Psoas muscle (tissue), 8 donors: ENCODE data around the gene AVPI1. TPM values are rescaled to one million over a fixed set of nuclear protein-coding genes. Genes with fewer than 3 reads are reported as not detected.

Source experiments
- ATAC-seq, 4 donors: fragments of 200-7000 bp; cut with Tn5 transposase; one replicate each; pipeline ENCODE4 v1.9.1; 2020; ENCODE audit warnings: moderate library complexity in 3 of 4, mild to moderate bottlenecking in 2 of 4
- DNase-seq, 2 donors: peaks; one replicate each; pipeline ENCODE4 v3.0.0-alpha.2; 2020
- H3K27ac ChIP-seq: fragments of 200-600 bp; one replicate; pipeline ENCODE4 v1.8.0; 2022
- H3K27me3 ChIP-seq, 3 donors: fragments of 200-600 bp in 1 of 3; one replicate each; pipeline versions ENCODE4 v1.6.1 to v1.8.0; 2013 to 2022; ENCODE audit warnings: low read length in 2 of 3, mild to moderate bottlenecking in 2 of 3, moderate library complexity in 1 of 3; ENCODE audit not compliant: insufficient read depth in 3 of 3
- H3K36me3 ChIP-seq, 2 donors: fragments of 200-600 bp in 1 of 2; one replicate each; pipeline versions ENCODE4 v1.6.1 to v1.8.0; 2013 to 2022; ENCODE audit warnings: low read depth in 1 of 2, mild to moderate bottlenecking in 1 of 2, moderate library complexity in 1 of 2; ENCODE audit not compliant: insufficient read depth in 1 of 2
- H3K4me1 ChIP-seq: fragments of 200-600 bp; one replicate; pipeline ENCODE4 v1.8.0; 2022
- H3K4me3 ChIP-seq: fragments of 200-600 bp; one replicate; pipeline ENCODE4 v1.8.0; 2022; ENCODE audit warnings: mild to moderate bottlenecking
- H3K9me3 ChIP-seq: fragments of 200-600 bp; one replicate; pipeline ENCODE4 v1.8.0; 2022
- WGBS, 3 donors: extraction: QIAGEN DNeasy Blood & Tissue Kit; methylation state at CpG; one replicate each; pipeline versions ENCODE4 v1.1.6 to v1.1.7; 2013; 5-methylcytosine and 5-hydroxymethylcytosine counted together
- intact Hi-C, 2 donors: fragments of 100-400 bp; cut with DNase I; formaldehyde crosslinking; loops; one replicate each; pipeline versions ENCODE4 v1.11.0 to v1.14.2; 2022
- polyA plus RNA-seq, 3 donors: library from polyadenylated mRNA; stranded (reverse); fragments of 200-250 nt; gene quantifications; one replicate each; pipeline ENCODE4 v1.2.3, GENCODE V29; 2013
- total RNA-seq, 4 donors: library from RNA; stranded (reverse); fragmentation: NEBNext Ultra II Directional in 2 of 4; extraction: Animal tissue kit (Norgen Biotek cat#: 25700) in 2 of 4; gene quantifications; one replicate each; pipeline versions ENCODE4 v1.2.1 to v1.2.4, GENCODE V29; 2021 to 2023
- TF ChIP-seq, protein P1 (sequence below): fragments of 200-600 bp; IDR thresholded peaks from one replicate; pipeline ENCODE4 v1.8.0; 2022; ENCODE audit warnings: antibody characterized with exemption
- donor health status: healthy with polysubstance abuse.
- donor health status: DM: no; HTN: no; CAD: no; lungs with moderate emphysema.
- donor health status: Bipolar disorder and iron deficiency.
- donor health status: healthy.
- donor health status: DM: yes; HTN: yes; CAD: no.
- donor health status: DM: no; HTN: no; CAD: no.
- donor health status: DM: no; HTN: no; CAD: no.
- donor health status: DM: yes; HTN: yes; CAD: no.

AVPI1 gene
- total and polyA plus RNA-seq, 7 donors, result 3.6 to 56.9 (median 5.6) TPM

DNA sequence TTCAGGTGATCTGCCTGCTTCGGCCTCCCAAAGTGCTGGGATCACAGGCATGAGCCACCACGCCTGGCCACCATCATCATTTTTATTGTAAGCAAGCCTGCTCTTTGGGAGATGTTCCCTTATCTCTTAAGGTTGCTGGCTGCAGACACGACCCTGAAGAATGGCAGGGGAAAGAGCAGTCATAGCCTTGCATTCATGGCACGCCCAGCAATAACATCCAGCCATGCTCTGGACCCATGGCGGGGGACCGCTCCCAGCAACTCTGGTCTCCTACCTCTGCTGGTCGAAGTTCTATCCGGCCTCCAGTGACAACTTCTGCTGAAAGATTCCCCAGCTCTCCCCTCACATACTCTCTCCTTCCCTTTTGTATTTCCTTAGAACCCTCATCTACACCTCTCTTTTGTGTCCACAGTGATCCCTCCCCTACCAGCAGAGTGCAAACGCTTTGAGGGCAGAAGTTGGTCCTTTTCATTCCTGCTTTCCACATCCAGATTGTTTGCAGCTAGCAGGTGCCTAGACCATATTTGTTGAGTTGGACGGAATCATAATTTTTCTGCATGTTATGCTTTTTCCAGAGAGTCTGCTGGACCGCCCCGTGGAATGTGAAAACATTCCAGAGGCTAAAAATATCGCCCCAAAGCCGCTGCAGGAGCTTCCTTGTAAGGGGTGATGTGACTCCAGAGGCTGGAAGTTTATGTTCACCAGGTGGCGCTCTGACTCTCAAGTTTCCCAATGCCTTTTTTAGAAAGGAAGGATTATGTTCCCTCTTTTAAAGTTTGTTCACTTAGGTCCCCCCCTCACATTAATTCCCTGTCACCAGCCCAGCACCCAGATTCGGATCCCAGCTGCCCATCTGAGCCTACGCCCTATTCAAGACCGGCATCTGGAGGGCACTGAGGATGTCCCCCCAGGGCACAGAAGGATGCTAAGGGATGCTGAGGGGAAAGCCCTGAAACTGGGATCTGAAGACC is 22.2 kb upstream of the AVPI1 start:
- no peaks in the 10 kb centered on the region for H3K36me3 ChIP-seq
- H3K4me3 ChIP-seq, result no peak overlapping the region
- ATAC-seq (peak in 1 of 4 donors; percentile 26), DNase-seq (peak; percentile 62 to 65)
- H3K4me1 ChIP-seq, result peaks cover 2% of the 10 kb centered on the region
- no peak overlapping the region for H3K27ac ChIP-seq
- TF ChIP-seq, protein P1, sequence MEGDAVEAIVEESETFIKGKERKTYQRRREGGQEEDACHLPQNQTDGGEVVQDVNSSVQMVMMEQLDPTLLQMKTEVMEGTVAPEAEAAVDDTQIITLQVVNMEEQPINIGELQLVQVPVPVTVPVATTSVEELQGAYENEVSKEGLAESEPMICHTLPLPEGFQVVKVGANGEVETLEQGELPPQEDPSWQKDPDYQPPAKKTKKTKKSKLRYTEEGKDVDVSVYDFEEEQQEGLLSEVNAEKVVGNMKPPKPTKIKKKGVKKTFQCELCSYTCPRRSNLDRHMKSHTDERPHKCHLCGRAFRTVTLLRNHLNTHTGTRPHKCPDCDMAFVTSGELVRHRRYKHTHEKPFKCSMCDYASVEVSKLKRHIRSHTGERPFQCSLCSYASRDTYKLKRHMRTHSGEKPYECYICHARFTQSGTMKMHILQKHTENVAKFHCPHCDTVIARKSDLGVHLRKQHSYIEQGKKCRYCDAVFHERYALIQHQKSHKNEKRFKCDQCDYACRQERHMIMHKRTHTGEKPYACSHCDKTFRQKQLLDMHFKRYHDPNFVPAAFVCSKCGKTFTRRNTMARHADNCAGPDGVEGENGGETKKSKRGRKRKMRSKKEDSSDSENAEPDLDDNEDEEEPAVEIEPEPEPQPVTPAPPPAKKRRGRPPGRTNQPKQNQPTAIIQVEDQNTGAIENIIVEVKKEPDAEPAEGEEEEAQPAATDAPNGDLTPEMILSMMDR, result peak; percentile 59
- peaks cover 0 to 6% (median 0%) of the 10 kb centered on the region in 3 donors for H3K27me3 ChIP-seq
- 39 to 41% (median 40%) methylated on average over 18 of the region's 18 CpGs for WGBS, 3 donors
- H3K9me3 ChIP-seq, result no peaks in the 10 kb centered on the region
- intact Hi-C loops, result loop anchor here (2.0 kb wide), 1 partner anchor 22 kb away; no protein-coding TSS in a partner anchor

DNA sequence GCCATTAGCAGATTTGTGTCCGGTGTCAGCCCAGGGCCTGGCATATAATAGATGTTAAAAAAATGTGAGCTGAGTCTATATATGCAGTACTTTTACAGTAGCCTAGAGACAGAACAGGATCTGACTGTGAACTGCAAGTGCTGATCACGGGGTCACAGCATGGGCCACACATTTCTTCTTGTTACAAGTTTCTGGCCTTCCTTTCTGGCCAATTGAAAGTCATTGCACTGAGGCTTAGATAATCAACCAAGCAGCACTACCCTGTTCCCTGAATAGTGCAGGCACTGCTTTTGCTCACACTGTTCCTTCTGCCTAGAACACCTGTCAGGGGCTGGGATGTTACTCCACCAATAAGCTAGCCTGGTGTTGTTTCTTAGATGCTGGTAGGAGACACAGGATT is 21.1 kb upstream of the AVPI1 start:
- ATAC-seq (no peak), DNase-seq (no peak)
- Histone ChIP-seq H3K36me3 (no peaks in the 10 kb centered on the region), H3K27me3 (peaks cover 0 to 6% (median 0%) of the 10 kb centered on the region in 3 donors), H3K4me1 (no peaks in the 10 kb centered on the region), H3K9me3 (no peaks in the 10 kb centered on the region), H3K27ac (no peak overlapping the region), H3K4me3 (no peak overlapping the region)
- WGBS, 3 donors, result 81 to 85% (median 84%) methylated on average over 2 of the region's 2 CpGs
- intact Hi-C loops, result loop anchor here (2.0 kb wide), 1 partner anchor 23 kb away; no protein-coding TSS in a partner anchor
- TF ChIP-seq, protein P1, result no peak

DNA sequence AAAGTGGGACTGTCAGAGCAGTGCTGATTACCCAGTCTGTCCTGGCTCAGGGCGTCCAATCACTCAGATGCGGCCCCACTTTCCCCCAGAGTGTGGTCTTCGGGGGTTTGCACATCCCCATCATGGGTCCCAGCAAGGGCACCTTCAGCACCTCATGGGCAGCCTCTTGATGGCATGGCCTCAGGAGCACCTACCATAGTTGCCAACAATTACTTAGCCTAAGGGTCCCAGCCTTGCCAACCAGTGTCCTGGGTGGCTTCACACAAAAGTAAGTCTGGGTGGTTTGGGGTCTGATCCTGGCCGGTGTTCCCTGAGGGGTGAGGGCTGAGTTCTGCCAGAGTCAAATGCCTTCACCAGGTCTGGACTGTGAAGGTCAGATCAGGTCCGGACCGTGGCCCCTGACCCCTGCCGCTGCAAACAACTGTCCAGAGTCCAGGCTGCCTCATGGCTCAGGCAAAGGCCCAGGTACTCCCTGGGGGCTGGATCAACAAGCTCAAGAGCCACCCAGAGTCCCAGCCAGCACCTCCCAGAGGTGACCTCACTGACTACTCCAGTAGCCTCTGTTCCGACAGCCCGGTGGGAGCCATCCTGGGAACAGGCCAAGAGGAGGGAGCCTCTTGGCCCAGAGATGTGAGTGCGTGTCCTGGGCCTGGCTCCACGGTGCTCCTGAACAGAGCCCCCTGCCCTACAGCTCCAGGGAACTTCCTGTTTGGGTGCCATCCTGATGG is 20.3 kb upstream of the AVPI1 start:
- TF ChIP-seq, protein P1, result no peak
- Histone ChIP-seq H3K9me3 (no peaks in the 10 kb centered on the region), H3K27ac (no peak overlapping the region), H3K27me3 (peaks cover 0 to 6% (median 0%) of the 10 kb centered on the region in 3 donors), H3K4me3 (no peak overlapping the region), H3K36me3 (no peaks in the 10 kb centered on the region), H3K4me1 (no peaks in the 10 kb centered on the region)
- no peak for DNase-seq
- 75 to 86% (median 82%) methylated on average over 11 of the region's 11 CpGs for WGBS, 3 donors
- intact Hi-C loops, result no loop called here
- ATAC-seq, result no peak

DNA sequence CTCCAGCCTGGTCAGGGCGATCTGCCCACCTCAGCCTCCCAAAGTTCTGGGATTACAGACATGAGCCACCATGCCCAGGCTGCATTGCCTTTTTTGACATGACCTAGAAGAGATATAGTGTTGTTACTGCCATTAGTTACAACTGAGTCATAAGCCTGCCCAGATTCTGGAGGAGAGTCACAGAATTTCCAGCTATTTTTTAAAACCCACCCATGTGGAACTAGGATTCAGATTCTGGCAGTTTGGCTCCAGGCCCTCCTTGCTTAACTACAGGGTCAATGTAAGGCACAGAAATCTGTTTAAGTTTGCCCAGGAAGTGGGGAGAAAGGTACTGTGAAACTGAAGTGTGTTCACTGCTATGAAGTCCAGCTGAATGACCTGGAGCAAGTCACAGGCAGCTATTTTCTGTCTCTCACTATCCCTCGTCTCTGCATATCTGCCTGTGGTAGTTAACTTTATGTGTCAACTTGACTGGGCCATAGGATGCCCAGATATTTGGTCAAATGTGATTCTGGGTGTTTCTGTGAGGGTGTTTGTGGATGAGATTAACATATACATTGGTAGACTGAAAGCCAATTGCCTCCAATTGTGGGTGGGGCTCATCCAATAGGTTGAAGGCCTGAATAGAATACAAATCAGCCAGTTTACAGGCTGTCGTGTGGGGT is 18.1 kb upstream of the AVPI1 start:
- H3K27me3 ChIP-seq, result peaks cover 0 to 6% (median 0%) of the 10 kb centered on the region in 3 donors
- H3K36me3 ChIP-seq, result no peaks in the 10 kb centered on the region
- H3K27ac ChIP-seq, result no peak overlapping the region
- DNase-seq (no peak), ATAC-seq (no peak)
- 90 to 93% (median 91%) methylated on average over 3 of the region's 3 CpGs for WGBS, 3 donors
- no peaks in the 10 kb centered on the region for H3K9me3 ChIP-seq
- intact Hi-C loops, result no loop called here
- TF ChIP-seq, protein P1, result no peak
- no peaks in the 10 kb centered on the region for H3K4me1 ChIP-seq
- no peak overlapping the region for H3K4me3 ChIP-seq
